ENCODE data around the gene GLT8D2.

DNA sequence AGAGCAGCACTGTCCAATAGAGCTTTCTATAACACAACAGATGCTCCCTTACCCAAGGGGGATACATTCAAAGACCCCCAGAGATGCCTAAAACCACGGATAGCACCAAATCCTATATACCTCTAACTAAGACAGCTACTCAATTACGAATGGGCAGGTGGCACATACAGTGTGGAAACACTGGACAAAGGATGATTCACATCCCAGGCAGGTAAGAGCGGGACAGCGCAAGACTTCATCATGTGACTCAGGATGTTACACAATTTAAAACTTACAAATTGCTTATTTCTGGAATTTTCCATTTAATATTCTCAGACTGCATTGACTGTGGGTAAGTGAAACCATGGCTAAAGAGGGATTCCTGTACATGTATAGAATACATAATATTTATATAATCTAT is 8.8 kb upstream of the GLT8D2 start:
- TF ChIP-seq, protein P1, sequence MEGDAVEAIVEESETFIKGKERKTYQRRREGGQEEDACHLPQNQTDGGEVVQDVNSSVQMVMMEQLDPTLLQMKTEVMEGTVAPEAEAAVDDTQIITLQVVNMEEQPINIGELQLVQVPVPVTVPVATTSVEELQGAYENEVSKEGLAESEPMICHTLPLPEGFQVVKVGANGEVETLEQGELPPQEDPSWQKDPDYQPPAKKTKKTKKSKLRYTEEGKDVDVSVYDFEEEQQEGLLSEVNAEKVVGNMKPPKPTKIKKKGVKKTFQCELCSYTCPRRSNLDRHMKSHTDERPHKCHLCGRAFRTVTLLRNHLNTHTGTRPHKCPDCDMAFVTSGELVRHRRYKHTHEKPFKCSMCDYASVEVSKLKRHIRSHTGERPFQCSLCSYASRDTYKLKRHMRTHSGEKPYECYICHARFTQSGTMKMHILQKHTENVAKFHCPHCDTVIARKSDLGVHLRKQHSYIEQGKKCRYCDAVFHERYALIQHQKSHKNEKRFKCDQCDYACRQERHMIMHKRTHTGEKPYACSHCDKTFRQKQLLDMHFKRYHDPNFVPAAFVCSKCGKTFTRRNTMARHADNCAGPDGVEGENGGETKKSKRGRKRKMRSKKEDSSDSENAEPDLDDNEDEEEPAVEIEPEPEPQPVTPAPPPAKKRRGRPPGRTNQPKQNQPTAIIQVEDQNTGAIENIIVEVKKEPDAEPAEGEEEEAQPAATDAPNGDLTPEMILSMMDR (IDR thresholded peaks at IDR 0.05): no peak
- TF ChIP-seq POLR2A (IDR thresholded peaks at IDR 0.05) (no peak), EP300 (IDR thresholded peaks at IDR 0.05) (no peak)

Data from ovary (tissue), 3 donors.